ENCODE results near the gene RNF130. TPM values are rescaled to one million over a fixed set of nuclear protein-coding genes. Genes with fewer than 3 reads are reported as not detected.

Gene RNF130
- total RNA-seq, 1 donor from 2014 or later, result 29.8 TPM

DNA sequence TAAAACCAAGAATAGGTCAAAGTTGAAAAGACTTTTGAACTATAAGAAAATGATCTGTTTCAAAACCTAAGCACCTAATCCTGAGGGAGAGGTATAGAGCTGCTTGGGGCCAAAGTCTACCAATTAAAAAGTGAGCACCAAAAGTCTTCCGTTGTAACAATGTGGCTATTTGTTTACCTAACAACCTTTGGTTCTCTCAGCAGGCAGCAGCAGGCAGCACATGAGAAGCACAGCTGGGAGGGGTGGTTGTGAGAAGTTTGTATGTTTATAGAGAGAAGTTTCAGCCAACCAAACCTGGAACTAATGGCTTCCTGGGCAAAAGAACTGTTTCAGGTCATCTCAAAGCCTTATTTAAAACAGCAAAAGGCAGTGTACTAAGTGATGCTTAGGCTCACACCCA is 104.1 kb downstream of the RNF130 start:
- H3K4me2 ChIP-seq (ENCODE audit: low read length), result no peak overlapping the region
- H3K4me3 Mint-ChIP-seq (ENCODE audit: unreplicated experiment), result no peak overlapping the region
- no peaks in the 10 kb centered on the region for H3K79me2 ChIP-seq (ENCODE audit: insufficient read depth, low read length)
- H2AFZ ChIP-seq (ENCODE audit: low read depth, low read length), result no peak overlapping the region
- peaks cover 7% of the 10 kb centered on the region for H3K36me3 ChIP-seq (ENCODE audit: insufficient read depth, low read length)
- DNase-seq (ENCODE audit: low read depth) (no peak), FAIRE-seq (no peak)
- no peaks in the 10 kb centered on the region for H3K27me3 Mint-ChIP-seq (ENCODE audit: low read depth, unreplicated experiment)
- no peaks in the 10 kb centered on the region for H4K20me1 ChIP-seq (ENCODE audit: insufficient read depth, low read length)
- no peak overlapping the region for H3K4me3 ChIP-seq (ENCODE audit: insufficient read depth, low read depth, low read length)
- H3K27ac Mint-ChIP-seq (ENCODE audit: unreplicated experiment), result no peak overlapping the region
- no peaks in the 10 kb centered on the region for H3K4me1 Mint-ChIP-seq (ENCODE audit: low read depth, unreplicated experiment)
- H3K27me3 ChIP-seq (ENCODE audit: insufficient read depth, low read length), result no peaks in the 10 kb centered on the region
- H3K27ac ChIP-seq (ENCODE audit: low read depth, low read length), result no peak overlapping the region
- no peaks in the 10 kb centered on the region for H3K4me1 ChIP-seq (ENCODE audit: insufficient read depth, low read length)
- H3K9me3 ChIP-seq (ENCODE audit: insufficient read depth, low read depth, low read length), result no peaks in the 10 kb centered on the region
- H3K9ac ChIP-seq (ENCODE audit: low read length), result no peak overlapping the region
- H3K9me3 Mint-ChIP-seq (ENCODE audit: unreplicated experiment), result no peaks in the 10 kb centered on the region
- TF ChIP-seq EZH2 (IDR thresholded peaks at IDR 0.05; ENCODE audit: insufficient read depth, low read length), result no peak
- TF ChIP-seq, protein P1, sequence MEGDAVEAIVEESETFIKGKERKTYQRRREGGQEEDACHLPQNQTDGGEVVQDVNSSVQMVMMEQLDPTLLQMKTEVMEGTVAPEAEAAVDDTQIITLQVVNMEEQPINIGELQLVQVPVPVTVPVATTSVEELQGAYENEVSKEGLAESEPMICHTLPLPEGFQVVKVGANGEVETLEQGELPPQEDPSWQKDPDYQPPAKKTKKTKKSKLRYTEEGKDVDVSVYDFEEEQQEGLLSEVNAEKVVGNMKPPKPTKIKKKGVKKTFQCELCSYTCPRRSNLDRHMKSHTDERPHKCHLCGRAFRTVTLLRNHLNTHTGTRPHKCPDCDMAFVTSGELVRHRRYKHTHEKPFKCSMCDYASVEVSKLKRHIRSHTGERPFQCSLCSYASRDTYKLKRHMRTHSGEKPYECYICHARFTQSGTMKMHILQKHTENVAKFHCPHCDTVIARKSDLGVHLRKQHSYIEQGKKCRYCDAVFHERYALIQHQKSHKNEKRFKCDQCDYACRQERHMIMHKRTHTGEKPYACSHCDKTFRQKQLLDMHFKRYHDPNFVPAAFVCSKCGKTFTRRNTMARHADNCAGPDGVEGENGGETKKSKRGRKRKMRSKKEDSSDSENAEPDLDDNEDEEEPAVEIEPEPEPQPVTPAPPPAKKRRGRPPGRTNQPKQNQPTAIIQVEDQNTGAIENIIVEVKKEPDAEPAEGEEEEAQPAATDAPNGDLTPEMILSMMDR (IDR thresholded peaks at IDR 0.05; ENCODE audit: insufficient read depth, low read depth, low read length), result no peak
- peaks cover 19% of the 10 kb centered on the region for H3K36me3 Mint-ChIP-seq (ENCODE audit: low read depth, unreplicated experiment)

DNA sequence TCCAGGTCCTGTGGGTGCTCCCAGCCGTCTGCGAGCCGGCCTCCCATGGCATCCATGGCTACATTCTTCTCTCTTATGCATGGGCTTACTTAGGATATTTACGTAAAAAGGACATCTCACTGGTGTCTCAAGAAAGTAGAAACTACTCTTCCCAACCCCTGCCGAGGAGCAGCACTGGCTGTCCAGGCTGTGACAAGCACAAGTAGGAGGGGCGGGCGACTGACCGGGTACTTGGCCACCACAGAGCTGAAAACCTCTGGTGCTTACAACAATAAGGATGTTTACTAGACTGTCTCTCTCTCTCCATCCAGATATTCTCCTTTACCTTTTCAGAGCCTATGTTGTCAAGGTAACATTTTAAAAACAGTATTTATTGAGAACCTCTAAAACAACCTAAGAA is 107.5 kb downstream of the RNF130 start:
- Histone ChIP-seq H3K27ac (ENCODE audit: low read depth, low read length) (no peak overlapping the region), H3K79me2 (ENCODE audit: insufficient read depth, low read length) (no peaks in the 10 kb centered on the region), H3K4me1 (ENCODE audit: insufficient read depth, low read length) (no peaks in the 10 kb centered on the region), H3K27me3 (ENCODE audit: insufficient read depth, low read length) (no peaks in the 10 kb centered on the region), H4K20me1 (ENCODE audit: insufficient read depth, low read length) (no peaks in the 10 kb centered on the region), H2AFZ (ENCODE audit: low read depth, low read length) (no peak overlapping the region), H3K4me2 (ENCODE audit: low read length) (no peak overlapping the region), H3K9ac (ENCODE audit: low read length) (no peak overlapping the region), H3K36me3 (ENCODE audit: insufficient read depth, low read length) (peaks cover 7% of the 10 kb centered on the region), H3K9me3 (ENCODE audit: insufficient read depth, low read depth, low read length) (no peaks in the 10 kb centered on the region), H3K4me3 (ENCODE audit: insufficient read depth, low read depth, low read length) (no peak overlapping the region)
- no peaks in the 10 kb centered on the region for H3K27me3 Mint-ChIP-seq (ENCODE audit: low read depth, unreplicated experiment)
- H3K36me3 Mint-ChIP-seq (ENCODE audit: low read depth, unreplicated experiment), result peaks cover 17% of the 10 kb centered on the region
- H3K4me1 Mint-ChIP-seq (ENCODE audit: low read depth, unreplicated experiment), result no peaks in the 10 kb centered on the region
- no peak overlapping the region for H3K4me3 Mint-ChIP-seq (ENCODE audit: unreplicated experiment)
- TF ChIP-seq, protein P1 (IDR thresholded peaks at IDR 0.05; ENCODE audit: insufficient read depth, low read depth, low read length), result no peak
- no peak for TF ChIP-seq EZH2 (IDR thresholded peaks at IDR 0.05; ENCODE audit: insufficient read depth, low read length)
- H3K27ac Mint-ChIP-seq (ENCODE audit: unreplicated experiment), result no peak overlapping the region
- no peaks in the 10 kb centered on the region for H3K9me3 Mint-ChIP-seq (ENCODE audit: unreplicated experiment)
- DNase-seq (ENCODE audit: low read depth), result no peak
- no peak for FAIRE-seq

DNA sequence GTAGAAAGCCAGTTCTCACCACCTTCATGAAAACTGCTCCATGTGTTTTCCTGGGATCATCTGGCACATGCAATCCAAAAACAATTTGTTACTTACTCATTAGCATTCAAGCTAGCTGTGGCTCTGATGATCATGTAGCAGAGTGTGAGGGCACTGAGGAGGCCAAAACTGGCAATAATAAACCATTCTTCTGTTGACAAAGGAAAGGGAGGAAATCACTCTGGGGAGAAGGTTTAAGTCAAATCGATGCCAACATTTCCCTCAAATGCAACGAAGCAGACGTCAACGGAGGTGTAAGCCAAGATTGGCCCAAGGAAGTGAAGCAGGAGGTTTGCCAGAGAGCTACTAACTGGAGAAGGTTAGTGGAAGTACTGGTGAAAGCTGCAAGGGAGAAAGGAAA is 108.2 kb downstream of the RNF130 start:
- Mint-ChIP-seq H3K9me3 (ENCODE audit: unreplicated experiment) (no peaks in the 10 kb centered on the region), H3K36me3 (ENCODE audit: low read depth, unreplicated experiment) (peaks cover 19% of the 10 kb centered on the region), H3K4me3 (ENCODE audit: unreplicated experiment) (no peak overlapping the region), H3K27me3 (ENCODE audit: low read depth, unreplicated experiment) (no peaks in the 10 kb centered on the region), H3K4me1 (ENCODE audit: low read depth, unreplicated experiment) (no peaks in the 10 kb centered on the region), H3K27ac (ENCODE audit: unreplicated experiment) (no peak overlapping the region)
- Histone ChIP-seq H3K27me3 (ENCODE audit: insufficient read depth, low read length) (no peaks in the 10 kb centered on the region), H2AFZ (ENCODE audit: low read depth, low read length) (no peak overlapping the region), H3K4me3 (ENCODE audit: insufficient read depth, low read depth, low read length) (no peak overlapping the region), H4K20me1 (ENCODE audit: insufficient read depth, low read length) (no peaks in the 10 kb centered on the region), H3K4me2 (ENCODE audit: low read length) (no peak overlapping the region), H3K79me2 (ENCODE audit: insufficient read depth, low read length) (no peaks in the 10 kb centered on the region), H3K9me3 (ENCODE audit: insufficient read depth, low read depth, low read length) (no peaks in the 10 kb centered on the region), H3K27ac (ENCODE audit: low read depth, low read length) (no peak overlapping the region), H3K4me1 (ENCODE audit: insufficient read depth, low read length) (no peaks in the 10 kb centered on the region), H3K9ac (ENCODE audit: low read length) (no peak overlapping the region), H3K36me3 (ENCODE audit: insufficient read depth, low read length) (peaks cover 7% of the 10 kb centered on the region)
- DNase-seq (ENCODE audit: low read depth) (no peak), FAIRE-seq (no peak)
- TF ChIP-seq, protein P1 (IDR thresholded peaks at IDR 0.05; ENCODE audit: insufficient read depth, low read depth, low read length), result no peak
- no peak for TF ChIP-seq EZH2 (IDR thresholded peaks at IDR 0.05; ENCODE audit: insufficient read depth, low read length)

All from astrocyte (in vitro differentiated cells and primary cell).